Thymus (tissue), 11 donors: ENCODE results near the gene DLEC1. TPM values are rescaled to one million over a fixed set of nuclear protein-coding genes. Genes with fewer than 3 reads are reported as not detected.

ENCODE experiments used
- DNase-seq, 9 donors: peaks; one replicate each; pipeline ENCODE4 v3.0.0-alpha.2; 2013; ENCODE audit warnings: low spot score in 9 of 9, low read depth in 6 of 9, missing footprints in 1 of 9
- H3K27ac ChIP-seq, 2 donors: one replicate each; pipeline ENCODE4 v1.5.1; 2013; ENCODE audit warnings: control low read depth in 1 of 2, low read depth in 1 of 2, low read length in 1 of 2, mild to moderate bottlenecking in 1 of 2, moderate library complexity in 1 of 2
- H3K27me3 ChIP-seq, 2 donors: one replicate each; pipeline ENCODE4 v1.5.1; 2013; ENCODE audit warnings: low read length in 1 of 2; ENCODE audit not compliant: control insufficient read depth in 2 of 2, insufficient read depth in 1 of 2
- H3K36me3 ChIP-seq, 2 donors: one replicate each; pipeline ENCODE4 v1.5.1; 2013; ENCODE audit warnings: low read length in 1 of 2, mild to moderate bottlenecking in 1 of 2, moderate library complexity in 1 of 2; ENCODE audit not compliant: control insufficient read depth in 2 of 2, insufficient read depth in 2 of 2
- H3K4me1 ChIP-seq, 2 donors: one replicate each; pipeline ENCODE4 v1.5.1; 2013; ENCODE audit warnings: low read length in 2 of 2; ENCODE audit not compliant: control insufficient read depth in 2 of 2, insufficient read depth in 2 of 2
- H3K4me3 ChIP-seq, 2 donors: one replicate each; pipeline ENCODE4 v1.5.1; 2013; ENCODE audit warnings: low read length in 2 of 2, control low read depth in 1 of 2, mild to moderate bottlenecking in 1 of 2
- H3K9me3 ChIP-seq, 2 donors: one replicate each; pipeline ENCODE4 v1.5.1; 2013; ENCODE audit warnings: low read length in 1 of 2, mild to moderate bottlenecking in 1 of 2; ENCODE audit not compliant: control insufficient read depth in 2 of 2, insufficient read depth in 1 of 2
- WGBS: extraction: QIAGEN DNeasy Blood & Tissue Kit; methylation state at CpG from one replicate; pipeline ENCODE4 v1.1.7; 2013; 5-methylcytosine and 5-hydroxymethylcytosine counted together
- polyA plus RNA-seq: library from polyadenylated mRNA; stranded (reverse); fragments of 200-250 nt; gene quantifications from one replicate; pipeline ENCODE4 v1.2.3, GENCODE V29; 2013
- total RNA-seq: library from RNA; stranded (reverse); fragments of 120-200 nt; gene quantifications from one replicate; pipeline ENCODE4 v1.2.4, GENCODE V29; 2013
- donor health status: healthy.

DLEC1 gene
- total and polyA plus RNA-seq, 2 donors: 0.09 to 0.52 TPM

DNA sequence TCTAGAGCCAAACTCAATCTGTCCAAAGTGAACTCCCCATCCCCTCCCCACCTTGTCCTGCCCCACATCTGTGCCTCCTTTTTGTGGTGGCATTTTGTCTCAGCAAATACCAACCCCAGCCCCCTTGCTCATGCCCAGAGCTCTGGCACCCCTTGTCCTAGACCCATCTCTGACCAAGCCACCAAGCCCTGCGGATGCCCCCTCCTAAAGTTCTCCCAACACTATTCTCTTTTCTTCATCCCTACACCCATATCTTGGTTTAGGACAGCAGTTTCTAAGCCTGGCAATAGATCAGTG, 80.2 kb downstream of the DLEC1 start:
- Histone ChIP-seq H3K27me3 (no peaks in the 10 kb centered on the region), H3K9me3 (no peaks in the 10 kb centered on the region), H3K36me3 (peaks cover 41 to 44% of the 10 kb centered on the region in 2 donors), H3K4me3 (no peak overlapping the region), H3K4me1 (no peaks in the 10 kb centered on the region), H3K27ac (no peak overlapping the region)
- no peak for DNase-seq
- WGBS: 100% methylated on average over 1 of the region's 1 CpG

DNA sequence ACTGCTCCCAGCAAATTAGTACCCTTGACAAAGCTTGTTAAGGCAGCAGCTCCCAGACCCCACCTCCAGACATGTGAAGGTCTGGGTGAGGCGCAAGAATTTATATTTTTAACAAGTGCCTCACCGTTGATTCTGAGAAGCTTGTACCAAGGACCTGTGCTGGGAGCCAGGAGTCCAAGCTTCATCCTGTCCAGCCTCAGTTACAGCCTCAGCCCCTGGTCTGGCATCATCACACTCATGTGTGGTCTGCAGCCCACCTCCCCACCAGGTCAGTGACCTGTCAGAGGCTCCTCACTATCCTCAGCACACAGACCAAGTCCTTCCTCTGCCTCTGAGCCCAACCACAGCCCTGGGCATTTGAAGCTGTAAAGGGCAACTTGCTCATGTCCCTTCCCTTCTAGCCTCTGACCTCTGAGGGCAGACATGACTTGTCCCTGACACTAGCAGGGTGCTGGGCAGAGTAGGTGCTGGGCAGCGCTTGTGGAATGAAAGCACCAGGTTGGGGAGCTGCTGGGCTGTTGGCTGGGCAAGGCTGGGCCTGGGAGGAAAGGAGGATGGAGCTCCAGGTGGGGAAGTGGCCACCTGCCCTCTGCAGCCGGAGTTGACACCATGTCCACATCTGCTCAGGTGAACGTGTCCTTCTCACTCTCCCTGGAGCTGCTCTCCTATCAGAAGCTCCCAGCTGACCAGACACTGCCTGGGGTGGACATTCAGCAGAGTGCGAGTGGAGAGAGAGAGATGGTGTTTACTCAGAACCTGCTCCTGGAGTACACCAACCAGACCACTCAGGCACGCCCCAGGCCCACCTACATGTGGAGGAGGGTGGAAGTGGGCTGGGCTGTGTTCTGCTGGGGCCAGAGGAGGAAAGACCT, 81.0 kb downstream of the DLEC1 start:
- DNase-seq: no peak
- no peak overlapping the region for H3K27ac ChIP-seq

DNA sequence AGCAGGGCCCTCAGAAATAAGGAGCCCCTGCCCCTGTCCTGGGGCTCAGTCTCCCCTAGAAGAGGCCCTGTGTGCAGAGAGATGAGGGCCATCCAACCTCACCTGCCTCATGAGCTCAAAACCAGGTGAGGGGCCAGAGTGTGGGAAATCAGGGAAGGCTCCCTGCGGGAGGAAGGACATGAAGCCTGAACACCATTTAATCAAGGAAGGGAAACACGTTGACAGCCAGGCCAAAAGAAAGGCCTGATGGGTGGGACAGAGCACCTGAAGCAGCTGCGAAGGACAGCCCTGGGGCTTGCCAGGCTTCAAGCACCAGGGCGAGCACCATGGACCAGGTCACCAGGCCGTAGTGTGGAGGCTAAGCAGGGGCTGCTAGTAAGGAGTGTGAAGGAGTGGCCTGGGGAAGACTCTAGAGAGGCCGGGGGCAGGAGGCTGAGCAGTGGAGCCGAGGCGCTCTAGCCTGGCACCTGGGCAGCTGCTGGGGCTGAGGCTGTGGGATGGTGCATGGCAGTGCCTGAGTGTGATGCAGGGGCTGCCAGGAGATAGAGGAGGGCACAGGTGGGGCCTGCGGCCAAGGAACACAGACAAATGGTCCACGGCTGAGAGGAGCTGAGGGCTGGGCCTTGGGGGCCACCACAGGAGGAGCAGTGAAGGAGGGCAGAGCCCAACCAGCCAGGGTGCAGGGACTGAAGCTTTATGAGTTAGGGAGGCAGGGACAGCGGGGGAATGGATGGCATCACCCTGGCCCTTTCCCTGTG, 81.9 kb downstream of the DLEC1 start:
- 96% methylated on average over 11 of the region's 11 CpGs for WGBS
- Histone ChIP-seq H3K4me1 (no peaks in the 10 kb centered on the region), H3K27ac (no peak overlapping the region), H3K9me3 (no peaks in the 10 kb centered on the region), H3K27me3 (no peaks in the 10 kb centered on the region), H3K4me3 (no peak overlapping the region), H3K36me3 (peaks cover 56 to 60% of the 10 kb centered on the region in 2 donors)
- DNase-seq: no peak

More for the DNA sequence above, 81.0 kb downstream of the DLEC1 start:
- H3K36me3 ChIP-seq: peaks cover 49 to 52% of the 10 kb centered on the region in 2 donors
- no peaks in the 10 kb centered on the region for H3K9me3 ChIP-seq
- no peaks in the 10 kb centered on the region for H3K4me1 ChIP-seq
- no peak overlapping the region for H3K4me3 ChIP-seq
- no peaks in the 10 kb centered on the region for H3K27me3 ChIP-seq
- WGBS: 91% methylated on average over 7 of the region's 7 CpGs

DNA sequence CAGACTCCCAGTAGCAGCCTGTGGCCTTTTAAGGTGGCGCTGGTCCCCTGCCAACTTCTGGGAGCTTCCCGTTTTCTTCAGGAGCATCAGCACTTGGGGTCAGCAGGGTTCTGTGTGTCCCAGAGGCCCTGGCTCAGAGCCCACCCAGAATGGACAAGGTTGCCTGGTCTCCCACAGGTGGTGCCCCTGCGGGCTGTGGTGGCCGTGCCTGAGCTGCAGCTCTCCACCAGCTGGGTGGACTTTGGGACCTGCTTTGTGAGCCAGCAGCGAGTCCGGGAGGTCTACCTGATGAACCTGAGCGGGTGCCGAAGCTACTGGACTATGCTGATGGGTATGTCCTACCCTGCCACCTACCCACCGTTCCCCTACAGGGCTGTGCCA, 82.4 kb downstream of the DLEC1 start:
- peaks cover 61 to 66% of the 10 kb centered on the region in 2 donors for H3K36me3 ChIP-seq
- H3K27ac ChIP-seq: no peak overlapping the region
- no peaks in the 10 kb centered on the region for H3K27me3 ChIP-seq

DNA sequence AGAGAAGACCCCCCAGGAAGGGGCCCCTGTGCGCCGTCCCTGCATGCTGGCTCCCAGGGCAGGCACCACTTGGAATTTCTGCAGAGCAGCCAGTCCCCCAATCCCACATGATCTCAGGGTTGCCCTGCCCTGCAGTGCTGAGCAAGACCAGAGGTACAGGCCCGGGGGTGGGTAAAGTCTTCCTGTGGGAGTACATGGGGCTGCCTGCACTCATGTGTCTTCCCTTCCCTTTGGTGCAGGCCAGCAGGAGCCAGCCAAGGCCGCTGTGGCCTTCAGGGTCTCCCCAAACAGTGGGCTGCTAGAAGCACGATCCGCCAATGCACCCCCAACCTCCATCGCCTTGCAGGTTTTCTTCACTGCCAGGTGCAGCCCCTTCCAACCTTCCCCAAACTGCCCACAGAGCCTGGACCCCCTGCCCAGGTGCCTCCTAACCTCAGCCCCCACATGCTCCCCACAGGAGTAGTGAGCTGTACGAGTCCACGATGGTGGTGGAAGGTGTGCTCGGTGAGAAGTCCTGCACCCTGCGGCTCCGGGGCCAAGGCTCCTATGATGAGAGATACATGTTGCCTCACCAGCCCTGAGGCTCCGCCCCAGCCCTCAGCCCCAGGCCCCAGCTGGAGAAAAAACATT, 82.9 kb downstream of the DLEC1 start:
- 98% methylated on average over 13 of the region's 13 CpGs for WGBS
- DNase-seq: no peak
- Histone ChIP-seq H3K4me1 (no peaks in the 10 kb centered on the region), H3K27me3 (no peaks in the 10 kb centered on the region), H3K9me3 (no peaks in the 10 kb centered on the region), H3K4me3 (no peak overlapping the region), H3K36me3 (peaks cover 66 to 71% of the 10 kb centered on the region in 2 donors), H3K27ac (no peak overlapping the region)

More for the DNA sequence above, 82.4 kb downstream of the DLEC1 start:
- Histone ChIP-seq H3K9me3 (no peaks in the 10 kb centered on the region), H3K4me1 (no peaks in the 10 kb centered on the region), H3K4me3 (no peak overlapping the region)
- 97% methylated on average over 9 of the region's 9 CpGs for WGBS
- DNase-seq: no peak

DNA sequence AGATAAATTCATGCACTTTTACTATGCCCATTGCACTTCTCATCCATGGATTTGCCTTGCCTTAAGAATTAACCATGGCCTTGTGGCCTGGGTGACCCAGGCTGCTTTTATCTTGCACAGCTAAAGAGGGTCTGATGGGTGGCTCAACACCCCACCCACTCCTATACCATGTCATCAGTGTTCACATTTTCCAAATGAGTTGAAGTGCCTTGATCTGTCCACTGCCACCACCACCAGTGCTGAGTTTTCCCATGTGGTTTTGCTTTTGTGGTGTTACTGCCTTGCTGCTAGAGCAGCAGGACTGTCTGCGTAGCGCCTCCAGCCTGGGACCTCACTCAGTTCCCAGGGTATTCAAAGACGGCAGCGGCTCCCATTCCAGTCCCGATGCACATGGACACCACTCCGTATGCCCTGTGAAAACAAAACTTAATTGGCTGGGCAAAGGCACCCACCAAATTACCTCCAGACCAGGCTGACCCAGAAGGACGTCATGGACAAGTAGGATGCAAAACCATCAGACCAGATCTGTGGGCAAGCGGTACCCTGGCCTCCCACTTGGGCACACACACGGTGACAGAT, 83.8 kb downstream of the DLEC1 start:
- WGBS: 94% methylated on average over 9 of the region's 9 CpGs
- Histone ChIP-seq H3K9me3 (no peaks in the 10 kb centered on the region), H3K4me3 (no peak overlapping the region), H3K27ac (no peak overlapping the region), H3K4me1 (no peaks in the 10 kb centered on the region), H3K27me3 (no peaks in the 10 kb centered on the region), H3K36me3 (peaks cover 75 to 80% of the 10 kb centered on the region in 2 donors)
- no peak for DNase-seq

DNA sequence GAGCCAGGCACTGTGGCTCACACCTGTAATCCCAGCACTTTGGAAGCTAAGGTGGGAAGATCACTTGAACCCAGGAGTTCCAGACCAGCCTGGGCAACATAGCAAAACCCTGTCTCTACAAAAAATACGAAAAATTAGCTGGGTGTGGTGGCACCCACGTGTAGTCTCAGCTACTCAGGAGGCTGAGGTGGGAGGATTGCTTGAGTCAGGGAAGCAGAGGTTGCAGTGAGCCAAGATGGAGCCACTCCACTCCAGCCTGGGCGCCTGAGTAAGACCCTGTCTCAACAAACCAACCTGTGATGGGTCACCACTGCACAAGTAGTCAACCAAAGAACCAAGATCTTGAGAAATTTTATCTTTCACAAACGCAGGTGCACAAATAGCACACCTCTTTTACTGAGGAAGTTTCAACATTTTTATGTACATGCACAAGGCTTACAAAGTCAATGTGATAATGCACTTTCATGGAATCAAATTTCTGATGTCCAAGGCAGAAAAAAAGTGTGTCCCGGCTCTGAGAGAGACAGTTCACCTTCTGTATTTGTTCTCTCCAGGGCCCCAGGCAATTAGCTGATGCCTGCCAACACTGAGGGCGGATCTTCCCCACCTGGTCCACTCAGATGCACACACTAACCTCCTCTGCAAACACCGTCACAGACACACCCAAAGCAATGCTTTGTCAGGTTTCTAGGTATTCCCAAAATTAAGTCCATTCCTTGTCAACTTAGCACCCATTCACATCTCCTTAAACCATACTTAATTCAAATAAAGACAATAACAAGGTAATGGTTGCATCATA, 85.5 kb downstream of the DLEC1 start:
- no peaks in the 10 kb centered on the region for H3K9me3 ChIP-seq
- peaks cover 88 to 89% of the 10 kb centered on the region in 2 donors for H3K36me3 ChIP-seq
- DNase-seq: no peak
- 91% methylated on average over 7 of the region's 7 CpGs for WGBS
- H3K4me3 ChIP-seq: no peak overlapping the region
- H3K27ac ChIP-seq: no peak overlapping the region
- H3K27me3 ChIP-seq: no peaks in the 10 kb centered on the region
- H3K4me1 ChIP-seq: no peaks in the 10 kb centered on the region

DNA sequence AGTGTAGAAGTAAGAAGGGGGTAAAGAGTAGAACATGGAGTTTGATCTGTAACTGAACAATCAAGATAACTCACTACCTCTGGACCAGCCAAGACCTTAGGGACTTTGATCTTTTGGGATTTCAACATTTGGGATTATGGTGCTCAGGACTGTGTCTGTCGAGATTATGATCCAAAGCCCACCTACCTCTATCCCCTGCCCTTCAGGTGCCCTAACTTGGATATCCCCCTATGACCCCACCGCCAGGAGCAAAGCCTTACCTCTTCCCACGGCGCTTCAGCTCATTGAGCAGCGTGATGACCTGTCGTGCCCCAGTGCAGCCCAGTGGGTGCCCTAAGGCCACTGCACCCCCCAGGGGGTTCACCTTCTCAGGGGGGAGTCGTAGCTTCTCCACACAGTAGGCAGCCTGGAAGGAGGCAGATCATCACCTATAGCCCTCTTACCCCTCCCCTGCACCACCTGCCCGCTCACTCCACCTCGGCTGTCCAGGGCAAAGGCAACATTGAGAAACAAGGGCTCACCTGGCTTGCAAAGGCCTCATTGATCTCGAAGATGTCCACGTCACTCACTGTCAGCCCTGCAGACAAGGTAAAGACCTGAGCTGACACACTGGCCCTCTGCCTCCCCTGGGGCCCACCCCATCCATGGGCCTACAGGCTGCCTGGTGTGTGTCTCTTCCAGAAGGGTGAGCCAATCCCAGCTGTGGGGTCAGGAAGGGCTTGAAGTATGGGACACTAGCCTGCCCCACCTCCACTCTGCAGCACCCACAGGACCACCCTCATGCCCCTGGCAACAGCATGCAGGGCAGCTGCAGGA, 86.5 kb downstream of the DLEC1 start:
- H3K36me3 ChIP-seq: peaks cover 90 to 94% of the 10 kb centered on the region in 2 donors
- no peaks in the 10 kb centered on the region for H3K4me1 ChIP-seq
- no peaks in the 10 kb centered on the region for H3K9me3 ChIP-seq
- H3K27ac ChIP-seq: no peak overlapping the region
- no peaks in the 10 kb centered on the region for H3K27me3 ChIP-seq
- 98% methylated on average over 11 of the region's 11 CpGs for WGBS
- DNase-seq: no peak
- H3K4me3 ChIP-seq: no peak overlapping the region
